Choroid plexus epithelial cell (primary cell): ENCODE results near the gene ANKMY1.

ENCODE experiments used
- DNase-seq: peaks from one replicate; pipeline ENCODE4 v3.0.0-alpha.2; 2010; ENCODE audit warnings: low read depth
- H3K4me3 ChIP-seq: 2 replicates; pipeline ENCODE4 v1.5.1; 2011; ENCODE audit warnings: low read depth, mild to moderate bottlenecking, control low read depth, low read length, moderate library complexity
- TF ChIP-seq, protein P1 (sequence below): conservative IDR thresholded peaks from 2 replicates; pipeline ENCODE4 v1.5.1; 2011; ENCODE audit warnings: low read depth, mild to moderate bottlenecking, control low read depth, inconsistent platforms, low read length, moderate library complexity

ANKMY1 gene

DNA sequence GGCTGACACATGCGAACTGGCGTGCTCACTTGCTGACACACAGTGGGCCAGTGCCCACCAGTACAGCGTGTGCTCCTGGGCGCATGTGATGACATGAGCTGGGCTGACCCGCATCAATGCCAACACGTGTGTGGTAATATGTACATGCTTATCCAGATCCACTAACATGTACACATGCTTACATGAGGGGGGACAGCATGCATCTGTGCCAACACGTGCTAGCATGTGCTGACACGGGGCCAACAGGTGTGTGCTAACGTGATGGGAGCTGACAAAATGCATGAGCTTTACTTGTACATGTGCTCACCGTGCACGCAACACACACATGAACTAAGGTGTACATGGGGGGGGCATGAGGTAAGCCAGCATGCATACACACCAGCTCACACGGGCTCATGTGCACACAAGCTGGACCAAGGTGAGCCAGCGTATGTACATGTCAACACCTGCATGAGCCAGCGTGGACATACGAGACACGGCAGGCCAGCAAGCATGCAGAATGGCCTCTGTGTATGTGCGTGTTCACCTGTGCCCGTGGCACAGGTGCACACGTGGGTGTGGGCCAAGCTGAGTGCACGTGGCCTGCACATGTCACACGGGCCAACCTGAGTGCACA, 93.8 kb downstream of the ANKMY1 start:
- H3K4me3 ChIP-seq = no peak overlapping the region
- DNase-seq = no peak
- TF ChIP-seq, protein P1, sequence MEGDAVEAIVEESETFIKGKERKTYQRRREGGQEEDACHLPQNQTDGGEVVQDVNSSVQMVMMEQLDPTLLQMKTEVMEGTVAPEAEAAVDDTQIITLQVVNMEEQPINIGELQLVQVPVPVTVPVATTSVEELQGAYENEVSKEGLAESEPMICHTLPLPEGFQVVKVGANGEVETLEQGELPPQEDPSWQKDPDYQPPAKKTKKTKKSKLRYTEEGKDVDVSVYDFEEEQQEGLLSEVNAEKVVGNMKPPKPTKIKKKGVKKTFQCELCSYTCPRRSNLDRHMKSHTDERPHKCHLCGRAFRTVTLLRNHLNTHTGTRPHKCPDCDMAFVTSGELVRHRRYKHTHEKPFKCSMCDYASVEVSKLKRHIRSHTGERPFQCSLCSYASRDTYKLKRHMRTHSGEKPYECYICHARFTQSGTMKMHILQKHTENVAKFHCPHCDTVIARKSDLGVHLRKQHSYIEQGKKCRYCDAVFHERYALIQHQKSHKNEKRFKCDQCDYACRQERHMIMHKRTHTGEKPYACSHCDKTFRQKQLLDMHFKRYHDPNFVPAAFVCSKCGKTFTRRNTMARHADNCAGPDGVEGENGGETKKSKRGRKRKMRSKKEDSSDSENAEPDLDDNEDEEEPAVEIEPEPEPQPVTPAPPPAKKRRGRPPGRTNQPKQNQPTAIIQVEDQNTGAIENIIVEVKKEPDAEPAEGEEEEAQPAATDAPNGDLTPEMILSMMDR = no peak

DNA sequence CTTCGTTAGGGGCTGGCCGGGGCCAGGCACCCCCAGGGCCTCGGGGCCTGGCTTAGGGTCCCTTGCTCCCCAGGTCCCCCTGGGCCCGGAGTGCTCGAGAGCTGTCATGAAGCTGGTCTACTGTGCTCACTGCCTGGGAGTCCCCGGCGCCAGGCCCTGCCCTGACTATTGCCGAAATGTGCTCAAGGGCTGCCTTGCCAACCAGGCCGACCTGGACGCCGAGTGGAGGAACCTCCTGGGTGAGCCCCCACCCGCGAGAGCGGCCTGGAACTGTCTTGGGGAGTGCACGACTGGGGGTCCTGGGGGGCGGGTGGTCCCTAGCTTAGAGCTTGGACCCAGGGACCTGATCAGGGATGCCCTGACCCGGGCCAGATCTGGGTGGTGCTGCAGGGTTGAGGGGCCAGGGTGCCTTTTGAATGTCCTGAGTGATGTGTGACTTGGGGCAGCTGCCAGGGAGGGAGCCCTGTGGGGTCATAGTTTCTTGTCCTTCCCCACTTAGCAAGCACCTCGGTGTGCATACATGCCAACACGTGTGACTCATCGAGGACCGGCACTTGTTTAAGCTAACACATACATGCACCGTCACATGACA, 94.4 kb downstream of the ANKMY1 start:
- H3K4me3 ChIP-seq = no peak overlapping the region
- TF ChIP-seq, protein P1 = no peak
- DNase-seq = no peak

DNA sequence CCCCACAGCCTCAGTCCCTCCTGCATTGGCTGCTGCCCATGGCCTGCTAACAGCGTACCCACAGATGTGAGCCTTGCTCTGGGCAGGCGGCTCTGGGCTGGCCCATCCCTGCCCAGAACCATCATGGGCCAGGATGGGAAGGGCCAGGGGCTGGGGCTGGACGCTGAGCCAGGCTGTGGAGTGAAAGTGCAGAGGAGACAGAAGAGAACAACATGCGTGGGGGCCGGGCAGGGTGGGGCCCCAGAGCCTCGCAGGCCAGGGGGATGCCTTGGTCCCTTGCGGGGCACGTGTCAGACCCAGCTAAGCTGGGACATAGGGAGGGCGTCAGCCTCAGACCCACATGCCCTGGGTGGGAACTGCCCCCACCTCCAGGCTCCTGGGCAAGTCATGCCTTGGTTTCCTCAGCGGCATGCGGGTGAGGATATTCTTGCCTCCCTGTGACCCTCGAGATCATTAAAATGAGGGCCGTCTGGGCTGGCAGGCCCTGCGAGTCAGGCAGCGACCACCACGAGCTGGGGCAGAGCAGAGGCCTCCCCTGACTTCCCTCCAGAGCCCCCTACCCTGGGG, 95.0 kb downstream of the ANKMY1 start:
- no peak overlapping the region for H3K4me3 ChIP-seq
- TF ChIP-seq, protein P1 = no peak
- no peak for DNase-seq

DNA sequence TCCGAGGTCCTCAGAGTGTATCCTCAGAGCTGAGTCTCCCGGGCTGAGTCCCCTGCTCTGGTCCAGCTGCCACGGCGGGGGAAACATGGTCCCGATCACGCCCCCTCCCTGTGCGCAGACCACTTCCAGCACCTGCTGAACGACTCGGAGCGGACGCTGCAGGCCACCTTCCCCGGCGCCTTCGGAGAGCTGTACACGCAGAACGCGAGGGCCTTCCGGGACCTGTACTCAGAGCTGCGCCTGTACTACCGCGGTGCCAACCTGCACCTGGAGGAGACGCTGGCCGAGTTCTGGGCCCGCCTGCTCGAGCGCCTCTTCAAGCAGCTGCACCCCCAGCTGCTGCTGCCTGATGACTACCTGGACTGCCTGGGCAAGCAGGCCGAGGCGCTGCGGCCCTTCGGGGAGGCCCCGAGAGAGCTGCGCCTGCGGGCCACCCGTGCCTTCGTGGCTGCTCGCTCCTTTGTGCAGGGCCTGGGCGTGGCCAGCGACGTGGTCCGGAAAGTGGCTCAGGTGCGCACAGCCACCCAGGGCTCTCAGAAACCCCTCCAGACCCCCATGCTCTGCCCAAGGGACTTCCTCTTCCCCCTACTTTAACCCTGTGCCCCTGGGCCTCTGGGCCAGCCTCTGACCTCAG, 95.6 kb downstream of the ANKMY1 start:
- H3K4me3 ChIP-seq = no peak overlapping the region
- TF ChIP-seq, protein P1 = no peak
- no peak for DNase-seq

DNA sequence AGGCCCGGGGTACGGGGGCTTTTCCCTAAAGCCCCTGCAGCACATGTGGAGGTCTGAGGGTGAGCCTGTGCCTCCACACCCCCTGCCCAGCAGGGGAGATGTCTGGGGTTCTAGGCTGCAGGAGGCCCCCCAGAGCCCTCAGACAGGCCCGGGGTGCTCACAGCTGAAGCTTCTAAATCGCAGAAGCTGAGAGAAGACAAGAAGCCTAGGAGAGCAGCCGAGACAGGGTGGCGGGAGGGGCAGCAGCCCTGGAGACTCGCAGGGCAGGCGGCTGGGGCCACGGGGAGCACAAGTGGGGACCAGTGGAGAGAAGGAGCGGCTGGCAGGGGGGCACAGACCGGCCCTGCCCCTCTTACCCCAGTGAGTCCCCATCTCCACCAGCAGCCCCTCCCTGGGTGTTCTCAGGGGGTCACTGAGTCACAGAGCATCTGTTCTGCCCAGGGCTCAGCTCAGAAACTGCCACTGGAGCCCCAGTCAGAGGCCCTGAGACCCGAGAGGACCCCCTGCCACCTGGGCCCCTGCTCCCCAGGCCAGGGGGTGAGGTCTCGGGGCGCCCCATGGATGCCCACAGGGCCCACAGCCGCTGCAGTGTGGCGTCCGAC, 96.2 kb downstream of the ANKMY1 start:
- H3K4me3 ChIP-seq = no peak overlapping the region
- TF ChIP-seq, protein P1 = no peak
- no peak for DNase-seq

DNA sequence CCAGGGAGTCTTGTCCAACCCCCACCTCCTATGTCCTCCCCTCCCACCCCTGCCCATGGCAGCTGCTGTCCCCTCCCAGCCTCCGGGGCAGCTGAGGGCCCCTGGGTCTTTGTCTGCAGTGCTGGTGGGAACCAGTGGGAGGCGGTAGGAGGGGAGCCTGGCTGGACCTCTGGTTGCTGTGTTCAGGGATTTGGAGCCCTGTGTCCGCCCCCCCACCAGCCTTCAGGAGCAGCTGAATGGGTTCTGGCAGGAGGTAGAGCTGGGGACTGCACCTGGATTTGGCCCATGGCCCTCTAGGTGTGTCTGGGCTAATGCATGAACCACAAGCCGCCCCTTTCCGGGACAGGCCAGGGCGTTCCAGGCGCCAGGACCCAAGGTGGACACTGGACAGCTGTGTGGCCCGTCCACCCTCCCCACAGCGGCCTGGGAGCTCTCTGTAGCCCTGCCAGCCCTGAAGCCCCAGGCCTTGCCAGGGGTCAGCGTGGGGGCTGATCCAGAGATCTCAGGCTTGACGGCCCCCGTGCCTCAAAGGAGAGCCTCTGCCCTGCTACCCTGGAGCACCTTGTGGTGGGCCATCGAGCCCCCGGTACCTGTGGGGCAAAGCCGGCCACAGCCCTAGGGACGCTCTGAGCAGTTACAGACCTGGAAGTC, 96.9 kb downstream of the ANKMY1 start:
- no peak for DNase-seq
- H3K4me3 ChIP-seq = no peak overlapping the region

More for the DNA sequence above, 96.9 kb downstream of the ANKMY1 start:
- TF ChIP-seq, protein P1 = peak; percentile 24
